Activated T-helper 1 cell treated with anti-CD3 and anti-CD28 coated beads, Interleukin-12 subunit alpha, Interleukin-12 subunit beta, Interleukin-2, Interleukin-4 antibody, amounts not matched to agents 30 ng/mL and 10 ng/mL and 1 ng/mL, durations not matched to agents 14 hours and 24 hours and 36 hours (primary cell): ENCODE data around the gene PRKCB. TPM values are rescaled to one million over a fixed set of nuclear protein-coding genes. Genes with fewer than 3 reads are reported as not detected.
A peak's percentile ranks its signal among the peaks of the same experiment; 100 is the strongest.

Experiments used
- DNase-seq: peaks from one replicate; pipeline ENCODE4 v3.0.0; 2021; ENCODE audit warnings: low spot score
- H3K27ac Mint-ChIP-seq: one replicate; pipeline ENCODE4 v1.8.0; 2021; ENCODE audit warnings: mild to moderate bottlenecking, mixed read lengths
- H3K27me3 Mint-ChIP-seq: one replicate; pipeline ENCODE4 v1.8.0; 2022; ENCODE audit warnings: mild to moderate bottlenecking, moderate library complexity, mixed read lengths; ENCODE audit not compliant: insufficient read depth
- H3K36me3 Mint-ChIP-seq: one replicate; pipeline ENCODE4 v1.8.0; 2021; ENCODE audit warnings: low read depth, mixed read lengths
- H3K4me1 Mint-ChIP-seq: one replicate; pipeline ENCODE4 v1.8.0; 2021; ENCODE audit warnings: low read depth, mixed read lengths
- H3K4me3 Mint-ChIP-seq: one replicate; pipeline ENCODE4 v1.8.0; 2021; ENCODE audit warnings: mild to moderate bottlenecking, moderate library complexity, mixed read lengths
- H3K9me3 Mint-ChIP-seq: one replicate; pipeline ENCODE4 v1.8.0; 2021; ENCODE audit warnings: mixed read lengths
- intact Hi-C: fragments of 100-400 bp; cut with micrococcal nuclease; formaldehyde crosslinking; loops from one replicate; pipeline ENCODE4 v1.15.1; 2024
- total RNA-seq: library from RNA; stranded (reverse); gene quantifications from 2 replicates; pipeline ENCODE4 v1.2.3, GENCODE V29; 2022

Gene PRKCB
- total RNA-seq, 1 donor from 2014 or later, result 100 TPM

DNA sequence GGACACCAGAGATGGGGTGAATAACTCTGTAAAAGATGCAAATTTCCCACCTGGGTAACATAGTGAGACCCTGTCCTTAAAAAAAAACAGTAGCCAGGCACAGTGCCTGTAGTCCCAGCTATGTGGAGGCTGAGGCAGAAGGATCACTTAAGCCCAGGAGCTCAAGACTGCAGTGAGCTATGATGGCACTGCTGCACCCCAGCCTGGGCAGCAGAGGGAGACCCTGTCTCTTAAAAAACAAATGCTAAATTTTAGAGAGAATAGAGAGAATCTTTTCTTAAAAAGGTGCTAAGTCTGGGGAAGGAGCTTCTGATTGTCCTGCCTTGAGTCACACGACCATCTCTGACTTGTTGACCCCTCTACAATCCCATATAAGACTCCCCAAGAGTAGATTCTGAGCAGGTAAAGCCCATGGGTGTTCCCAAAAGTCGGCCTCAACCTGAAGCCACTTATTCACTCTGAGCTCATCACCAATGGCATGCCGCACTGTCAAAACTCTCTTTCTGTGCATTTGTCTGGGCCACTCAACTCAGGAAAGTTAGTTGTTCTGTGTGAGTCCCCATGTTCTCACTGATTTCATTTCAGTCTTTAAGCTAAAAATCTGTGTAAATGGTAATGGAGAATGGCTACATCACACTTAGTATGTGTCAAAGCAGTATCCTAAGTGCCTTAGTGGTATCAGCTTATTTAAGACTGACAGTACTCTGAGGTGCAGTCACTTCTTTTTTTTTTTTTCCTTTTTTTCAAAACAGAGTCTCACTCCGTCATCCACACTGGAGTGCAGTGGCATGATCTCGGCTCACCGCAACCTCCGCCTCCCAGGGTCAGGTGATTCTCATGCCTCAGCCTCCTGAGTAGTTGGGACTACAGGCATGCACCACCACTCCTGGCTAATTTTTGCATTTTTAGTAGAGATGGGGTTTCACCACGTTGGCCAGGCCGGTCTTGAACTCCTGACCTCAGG is 41.6 kb downstream of the PRKCB start:
- H3K27me3 Mint-ChIP-seq, result no peaks in the 10 kb centered on the region
- no peaks in the 10 kb centered on the region for H3K36me3 Mint-ChIP-seq
- no peak overlapping the region for H3K4me3 Mint-ChIP-seq
- H3K4me1 Mint-ChIP-seq, result peaks cover 79% of the 10 kb centered on the region
- no peak overlapping the region for H3K27ac Mint-ChIP-seq
- DNase-seq, result no peak
- intact Hi-C loops, result loop anchor here (2.0 kb wide), 1 partner anchor 133 kb away; no protein-coding TSS in a partner anchor
- no peaks in the 10 kb centered on the region for H3K9me3 Mint-ChIP-seq

- H3K27ac Mint-ChIP-seq, result no peak overlapping the region
- intact Hi-C loops, result loop anchor here (1.0 to 5.0 kb wide), 3 partner anchors 11 to 78 kb away; no protein-coding TSS in a partner anchor
- H3K4me3 Mint-ChIP-seq, result no peak overlapping the region
These were observed 44.1 kb downstream of the PRKCB start for GRCh38 chr16:23879735-23880373.

DNA sequence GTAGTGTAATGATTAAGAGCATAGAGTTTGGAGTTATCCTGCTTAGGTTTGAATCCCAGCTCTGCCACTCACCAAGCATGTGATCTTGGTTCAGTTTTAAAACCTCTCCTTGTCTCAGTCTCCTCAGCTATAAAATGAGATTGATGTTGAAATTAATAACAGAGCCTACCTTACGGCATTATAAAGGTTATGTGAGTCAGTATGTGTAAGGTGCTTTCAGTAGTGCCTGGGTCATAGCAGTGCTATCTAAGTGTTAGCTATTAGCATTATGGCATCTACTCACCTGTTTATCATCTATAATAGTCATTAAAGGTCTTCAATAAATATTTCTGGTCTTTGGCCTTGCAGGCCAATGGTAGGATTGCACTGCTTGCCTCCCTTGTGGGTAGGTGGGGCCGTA is 53.4 kb downstream of the PRKCB start:
- Mint-ChIP-seq H3K27me3 (no peaks in the 10 kb centered on the region), H3K27ac (no peak overlapping the region), H3K4me3 (no peak overlapping the region), H3K36me3 (peaks cover 23% of the 10 kb centered on the region), H3K9me3 (no peaks in the 10 kb centered on the region), H3K4me1 (peaks cover 24% of the 10 kb centered on the region)
- DNase-seq, result no peak
- intact Hi-C loops, result no loop called here

More at GRCh38 chr16:23879735-23880373, 44.1 kb downstream of the PRKCB start:
- Mint-ChIP-seq H3K36me3 (peaks cover 9% of the 10 kb centered on the region), H3K27me3 (no peaks in the 10 kb centered on the region), H3K9me3 (no peaks in the 10 kb centered on the region), H3K4me1 (peaks cover 84% of the 10 kb centered on the region)
- DNase-seq, result no peak

DNA sequence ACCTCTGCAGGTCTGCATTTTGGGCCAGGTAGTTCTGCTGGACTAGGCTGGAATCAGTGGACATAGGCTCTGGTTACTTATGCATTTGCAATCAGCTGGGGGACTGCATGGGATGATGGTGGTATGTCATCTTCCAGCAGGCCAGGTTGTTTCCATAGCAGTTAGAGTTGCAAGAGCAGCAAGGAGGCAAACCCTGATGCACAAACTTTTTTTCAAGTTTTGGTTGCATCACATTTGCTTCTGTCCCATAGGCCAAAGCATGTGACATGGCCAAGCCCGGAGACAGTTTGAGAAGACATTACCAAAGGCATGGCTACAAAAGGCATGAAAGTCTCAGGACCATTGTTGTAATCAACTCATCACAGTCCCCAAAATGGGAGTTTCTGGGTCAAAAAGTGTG is 58.2 kb downstream of the PRKCB start:
- Mint-ChIP-seq H3K4me1 (peaks cover 28% of the 10 kb centered on the region), H3K27ac (no peak overlapping the region), H3K4me3 (no peak overlapping the region), H3K9me3 (no peaks in the 10 kb centered on the region), H3K36me3 (peaks cover 19% of the 10 kb centered on the region), H3K27me3 (no peaks in the 10 kb centered on the region)
- intact Hi-C loops, result no loop called here
- DNase-seq, result no peak

DNA sequence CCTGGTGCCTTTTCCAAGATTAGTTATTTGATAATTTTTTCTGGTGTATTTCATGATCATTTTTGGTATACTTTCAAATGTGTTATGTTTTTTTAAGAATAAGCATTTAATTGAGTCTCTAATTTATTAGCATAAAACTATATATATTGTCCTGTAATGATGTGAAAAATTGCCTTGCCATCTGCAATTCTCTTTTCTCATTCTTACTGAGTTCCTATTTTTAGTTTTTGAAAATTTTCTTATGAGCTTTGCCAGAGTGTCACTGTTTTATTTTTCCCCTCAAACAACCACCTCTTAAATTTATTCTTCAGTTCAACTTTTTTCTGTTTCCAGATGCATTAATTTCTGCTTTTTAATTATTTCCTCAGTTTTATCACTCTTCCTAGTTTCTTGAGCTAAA is 59.3 kb downstream of the PRKCB start:
- DNase-seq, result no peak
- H3K4me3 Mint-ChIP-seq, result no peak overlapping the region
- peaks cover 17% of the 10 kb centered on the region for H3K36me3 Mint-ChIP-seq
- intact Hi-C loops, result no loop called here
- H3K27me3 Mint-ChIP-seq, result no peaks in the 10 kb centered on the region
- no peak overlapping the region for H3K27ac Mint-ChIP-seq
- H3K4me1 Mint-ChIP-seq, result peaks cover 21% of the 10 kb centered on the region
- no peaks in the 10 kb centered on the region for H3K9me3 Mint-ChIP-seq

GRCh38 chr16:23896832-23897821 is 61.3 kb downstream of the PRKCB start:
- Mint-ChIP-seq H3K9me3 (no peaks in the 10 kb centered on the region), H3K4me1 (peaks cover 33% of the 10 kb centered on the region), H3K36me3 (peaks cover 22% of the 10 kb centered on the region), H3K27me3 (no peaks in the 10 kb centered on the region), H3K27ac (peak overlapping the region; percentile 62), H3K4me3 (no peak overlapping the region)
- no peak for DNase-seq
- intact Hi-C loops, result no loop called here

DNA sequence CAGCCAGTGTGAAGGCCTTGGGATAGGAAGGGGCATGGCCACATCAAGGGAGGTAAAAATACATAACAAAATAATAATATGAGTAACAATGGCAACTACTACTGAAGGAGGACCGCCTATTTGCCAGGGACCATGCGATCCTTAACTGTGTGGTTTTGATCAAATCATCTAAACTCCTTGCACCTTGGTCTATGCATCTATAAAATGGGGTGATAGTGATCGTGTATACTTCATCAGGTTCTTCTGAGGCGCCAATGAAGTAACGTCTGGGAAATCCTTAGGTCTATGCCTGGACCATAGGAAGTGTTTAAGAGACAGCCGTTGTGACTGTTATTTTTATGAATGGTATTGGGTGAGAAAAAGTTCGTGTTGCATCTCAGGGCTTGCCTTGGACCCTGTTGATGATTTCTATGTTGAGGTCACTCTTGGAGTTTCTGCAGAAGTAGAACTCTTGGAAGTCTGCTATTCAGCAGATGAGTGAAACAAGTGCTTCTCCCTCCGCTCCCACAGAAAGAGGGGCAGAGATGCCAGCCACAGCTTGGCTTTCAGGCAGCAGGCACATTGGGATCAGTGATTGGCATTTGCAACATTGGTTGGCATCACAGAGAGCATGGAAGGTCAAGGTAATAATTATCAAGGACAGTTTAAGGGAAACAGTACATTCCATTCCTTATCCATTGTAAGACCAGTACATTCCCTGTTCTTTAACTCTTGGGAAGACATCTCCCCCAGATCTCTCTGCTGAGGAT is 63.1 kb downstream of the PRKCB start:
- no peak for DNase-seq
- H3K27me3 Mint-ChIP-seq, result no peaks in the 10 kb centered on the region
- H3K9me3 Mint-ChIP-seq, result no peaks in the 10 kb centered on the region
- H3K4me1 Mint-ChIP-seq, result peaks cover 36% of the 10 kb centered on the region
- no peak overlapping the region for H3K27ac Mint-ChIP-seq
- intact Hi-C loops, result no loop called here
- no peak overlapping the region for H3K4me3 Mint-ChIP-seq
- H3K36me3 Mint-ChIP-seq, result peaks cover 16% of the 10 kb centered on the region

DNA sequence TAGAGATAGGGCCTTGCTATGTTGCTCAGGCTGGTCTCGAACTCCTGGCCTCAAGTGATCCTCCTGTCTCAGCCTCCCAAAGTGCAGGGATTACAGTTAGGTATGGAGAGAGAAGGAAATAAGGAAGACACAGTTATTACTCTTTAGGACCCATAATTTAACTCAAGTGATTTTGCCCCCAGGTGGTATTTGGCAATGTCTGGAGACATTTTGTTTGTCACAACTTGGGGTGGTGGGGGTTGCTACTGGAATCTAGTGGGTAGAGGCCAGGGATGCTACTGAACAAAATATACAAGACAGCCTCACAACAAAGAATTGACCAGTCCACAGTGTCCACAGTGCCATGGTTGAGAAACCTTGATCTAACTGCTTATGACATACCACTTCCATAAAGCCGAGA is 64.1 kb downstream of the PRKCB start:
- intact Hi-C loops, result no loop called here
- no peak for DNase-seq
- H3K27me3 Mint-ChIP-seq, result no peaks in the 10 kb centered on the region
- H3K4me3 Mint-ChIP-seq, result no peak overlapping the region
- H3K27ac Mint-ChIP-seq, result no peak overlapping the region
- H3K4me1 Mint-ChIP-seq, result peaks cover 36% of the 10 kb centered on the region
- peaks cover 16% of the 10 kb centered on the region for H3K36me3 Mint-ChIP-seq
- H3K9me3 Mint-ChIP-seq, result no peaks in the 10 kb centered on the region

DNA sequence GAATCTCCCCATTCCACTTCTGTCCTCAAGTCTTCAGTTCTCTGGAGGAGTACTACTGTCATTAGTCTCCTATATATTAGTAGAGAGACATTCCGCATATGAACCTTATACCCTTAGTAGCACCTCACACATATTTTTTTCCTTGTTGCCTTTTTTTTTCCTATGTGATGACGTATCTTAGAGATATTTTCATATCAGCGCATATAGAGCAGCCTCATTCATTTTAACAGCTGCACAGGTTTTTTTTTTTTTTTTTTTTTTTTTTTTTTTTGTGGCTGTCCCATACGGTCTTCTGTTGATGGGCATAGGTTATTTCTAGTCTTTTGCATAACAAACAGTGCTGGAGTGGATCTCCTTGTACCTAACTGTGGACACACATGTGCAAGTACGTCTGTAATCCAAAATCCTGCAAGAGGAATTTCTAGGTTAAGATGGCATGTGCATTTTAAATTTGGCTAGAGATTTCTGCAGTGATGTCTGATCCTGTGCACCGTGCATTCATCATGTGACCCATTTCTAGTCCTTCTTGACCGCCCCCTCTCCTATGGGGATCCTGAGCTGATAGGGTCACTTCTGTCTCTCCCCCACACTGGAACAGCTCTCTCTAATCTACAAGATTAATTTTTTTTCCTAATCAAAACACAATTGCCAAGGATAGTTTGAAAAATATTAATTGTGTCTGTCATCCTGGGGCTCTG is 64.8 kb downstream of the PRKCB start:
- Mint-ChIP-seq H3K27me3 (no peaks in the 10 kb centered on the region), H3K4me3 (no peak overlapping the region), H3K27ac (no peak overlapping the region), H3K9me3 (no peaks in the 10 kb centered on the region), H3K36me3 (peaks cover 13% of the 10 kb centered on the region), H3K4me1 (peaks cover 37% of the 10 kb centered on the region)
- DNase-seq, result no peak
- intact Hi-C loops, result no loop called here

DNA sequence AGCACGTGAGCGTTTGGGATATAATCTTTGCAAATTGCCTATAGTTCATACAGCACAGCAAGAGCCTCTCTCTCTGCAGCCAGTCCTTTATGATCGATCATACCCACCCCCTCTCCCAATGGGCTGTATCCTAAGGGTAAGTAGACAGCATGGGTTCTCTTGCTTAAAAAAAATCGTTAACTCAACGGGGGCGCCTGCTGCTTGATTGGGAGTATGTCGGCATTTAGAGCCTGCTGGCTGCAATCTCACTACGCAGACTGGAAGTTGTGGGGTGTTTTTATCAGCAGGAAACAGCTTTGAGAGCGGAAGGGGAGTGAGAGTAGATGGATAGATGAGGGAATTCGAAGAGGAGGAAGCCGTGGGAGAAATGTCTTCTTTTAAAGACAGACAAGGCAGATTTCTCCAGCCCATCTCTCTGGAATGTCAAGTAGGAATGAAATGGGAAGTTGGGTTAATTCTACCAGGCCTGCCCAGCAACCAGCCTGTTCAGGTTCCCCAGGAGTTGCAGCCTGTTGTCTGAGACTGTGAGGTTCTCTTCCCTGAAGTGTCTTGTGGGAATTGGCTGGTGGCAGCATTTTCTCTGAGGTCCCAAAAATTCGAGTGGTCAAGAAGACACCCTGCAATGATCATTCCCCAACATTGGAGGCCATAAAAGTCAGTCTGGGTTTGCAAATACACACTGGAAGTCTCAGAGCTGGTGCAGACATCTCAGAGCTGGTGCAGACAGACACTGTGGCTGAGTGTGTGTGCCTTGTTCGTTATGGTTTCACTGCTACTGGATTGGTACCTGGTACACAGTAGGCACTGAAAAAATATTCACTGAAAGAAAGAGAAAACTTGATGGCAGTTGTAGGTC is 65.6 kb downstream of the PRKCB start:
- Mint-ChIP-seq H3K4me3 (no peak overlapping the region), H3K4me1 (peaks cover 41% of the 10 kb centered on the region), H3K27ac (no peak overlapping the region)

More for the DNA sequence above, 65.6 kb downstream of the PRKCB start:
- no peaks in the 10 kb centered on the region for H3K9me3 Mint-ChIP-seq
- H3K27me3 Mint-ChIP-seq, result no peaks in the 10 kb centered on the region
- DNase-seq, result no peak
- intact Hi-C loops, result no loop called here
- H3K36me3 Mint-ChIP-seq, result peaks cover 12% of the 10 kb centered on the region
